NCI-H1694 (cell line): Measurements from ENCODE around the gene DHODH.
"Not testable (repeated sequence)": the region's sequence is repeated elsewhere in the genome, so short reads cannot be mapped to it uniquely, and the experiment has no call there.

Experiments
- DNase-seq: peaks from one replicate; lab custom pipeline; 2025; lab: John Stamatoyannopoulos, UW

DHODH gene

GRCh38 chr16:72008424-72009216, at the start of gene DHODH:
Gene DHODH, plus strand, starts transcription at chr16:72008744. Its CDS starts 21 bp downstream, at chr16:72008765.
- DNase-seq: peak; percentile 93

GRCh38 chr16:71961066-71962039, 47.2 kb upstream of the DHODH start:
- DNase-seq: peak; percentile 71

DNA sequence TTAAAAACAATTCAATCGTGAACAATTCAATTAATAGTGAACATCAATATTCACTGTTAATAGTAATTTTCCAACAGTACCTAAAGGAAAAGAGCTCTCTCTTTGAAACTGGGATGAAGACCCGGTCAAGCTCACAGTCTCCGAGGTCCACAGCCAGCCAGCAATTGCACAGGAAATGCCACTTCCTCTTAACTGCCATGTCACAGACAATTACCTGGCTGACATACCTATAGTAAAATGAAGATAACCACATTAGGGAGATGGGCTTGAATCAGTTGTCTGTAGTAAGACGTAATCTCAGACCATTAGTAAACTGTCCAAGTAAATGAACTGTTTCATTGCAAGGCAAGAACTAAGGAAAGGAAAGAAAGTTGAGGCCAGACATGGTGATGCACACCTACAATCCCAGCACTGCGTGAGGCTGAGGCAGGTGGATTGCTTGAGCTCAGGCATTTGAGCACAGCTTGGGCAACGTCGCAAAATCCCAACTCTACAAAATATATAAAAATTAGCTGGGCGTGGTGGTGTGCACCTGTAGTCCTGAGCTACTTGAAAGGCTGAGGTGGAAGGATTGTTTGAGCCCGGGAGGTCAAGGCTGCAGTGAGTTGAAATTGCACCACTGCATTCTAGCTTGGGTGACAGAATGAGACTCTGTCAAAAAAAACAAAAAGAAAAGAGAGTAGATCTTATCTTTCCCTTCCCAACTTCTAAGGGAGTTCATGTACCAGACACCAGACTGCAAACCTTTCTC, 45.2 kb upstream of the DHODH start:
- no peak for DNase-seq

DNA sequence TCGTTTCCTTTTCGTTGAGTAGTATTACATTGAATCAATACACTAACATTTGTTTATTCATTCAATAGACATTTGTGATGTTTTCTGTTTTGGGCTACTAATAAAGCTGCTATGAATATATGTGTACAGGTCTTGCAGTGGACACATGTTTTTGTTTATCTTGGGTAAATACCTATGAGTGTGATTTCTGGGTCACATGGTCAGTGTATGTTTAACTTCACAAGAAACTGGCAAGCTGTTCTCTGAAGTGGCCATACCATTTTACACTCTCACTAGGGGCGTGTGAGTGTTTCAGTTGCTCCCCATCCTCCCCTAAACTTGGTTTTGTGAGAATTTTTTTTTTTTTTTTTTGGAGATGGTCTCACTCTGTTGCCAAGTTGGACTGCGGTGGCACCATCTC, 43.3 kb upstream of the DHODH start:
- no peak for DNase-seq

DNA sequence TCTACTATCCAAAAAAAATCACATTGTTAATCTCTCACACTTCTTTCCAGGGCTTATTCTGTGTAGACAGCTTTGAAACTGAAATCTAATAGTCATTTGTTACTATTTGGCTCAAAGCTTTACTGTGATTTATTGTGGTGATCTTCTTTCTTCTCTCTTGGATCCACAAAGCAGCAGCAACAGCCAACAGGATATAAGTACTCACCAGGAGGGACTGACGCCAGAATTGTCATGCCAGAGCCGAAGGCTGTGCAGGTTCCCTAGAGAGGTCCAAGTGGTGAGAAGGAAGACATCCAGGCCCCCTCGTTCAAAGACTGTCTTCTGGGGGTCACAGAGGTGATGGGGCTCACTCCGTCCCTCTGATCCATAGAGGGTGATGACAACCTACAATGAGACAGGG, 41.6 kb upstream of the DHODH start:
- no peak for DNase-seq

DNA sequence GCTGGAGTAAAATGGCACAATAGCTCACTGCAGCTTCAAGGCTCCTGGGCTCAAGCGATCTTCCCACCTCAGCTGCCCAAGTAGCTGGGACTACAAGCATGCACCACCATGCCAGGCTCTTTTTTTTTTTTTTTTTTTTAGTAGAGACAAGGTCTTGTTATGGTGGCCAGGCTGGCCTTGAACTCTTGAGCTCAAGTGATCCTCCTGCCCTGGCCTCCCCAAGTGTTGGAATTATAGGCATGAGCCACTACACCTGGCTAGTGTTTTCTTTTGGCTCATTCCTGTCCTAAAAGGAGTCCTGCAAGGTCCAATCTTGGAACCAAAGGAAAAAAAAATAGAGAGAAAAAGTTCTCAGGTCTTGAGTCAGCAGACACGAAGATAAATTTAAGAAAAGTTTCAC, 39.2 kb upstream of the DHODH start:
- no peak for DNase-seq

DNA sequence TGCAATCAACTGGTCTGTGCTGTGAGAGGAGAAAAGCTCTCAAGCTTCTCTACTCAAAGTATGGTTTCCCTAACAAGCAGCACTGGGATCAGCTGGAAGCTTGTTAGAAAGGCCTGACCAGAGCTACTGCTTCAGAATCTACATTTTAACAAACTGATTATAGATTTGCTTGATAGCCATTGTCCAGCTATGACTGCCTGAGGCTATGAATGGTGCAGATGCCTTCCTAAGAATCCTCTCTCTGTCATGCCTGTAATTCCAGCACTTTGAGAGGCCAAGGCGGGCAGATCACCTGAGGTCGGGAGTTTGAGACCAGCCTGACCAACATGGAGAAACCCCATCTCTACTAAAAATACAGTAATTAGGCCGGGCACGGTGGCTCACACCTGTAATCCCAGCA, 37.0 kb upstream of the DHODH start:
- no peak for DNase-seq

DNA sequence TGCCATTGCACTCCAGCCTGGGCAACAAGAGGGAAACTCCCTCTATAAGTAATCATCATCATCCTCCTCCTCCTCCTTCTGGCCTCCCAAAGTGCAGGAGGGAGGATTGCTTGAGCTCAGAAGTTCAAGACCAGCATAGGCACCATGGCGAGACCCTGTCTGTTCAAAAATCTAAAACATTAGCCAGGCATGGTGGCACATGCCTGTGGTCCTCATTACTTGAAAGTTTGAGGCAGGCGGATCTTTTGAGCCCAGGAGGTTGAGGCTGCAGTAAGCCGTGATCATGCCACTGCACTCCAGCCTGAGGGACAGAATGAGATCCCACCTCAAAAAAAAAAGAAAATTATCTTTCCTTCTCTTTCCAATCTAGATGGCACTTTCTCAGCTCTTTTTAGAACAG, 36.2 kb upstream of the DHODH start:
- DNase-seq: no peak

DNA sequence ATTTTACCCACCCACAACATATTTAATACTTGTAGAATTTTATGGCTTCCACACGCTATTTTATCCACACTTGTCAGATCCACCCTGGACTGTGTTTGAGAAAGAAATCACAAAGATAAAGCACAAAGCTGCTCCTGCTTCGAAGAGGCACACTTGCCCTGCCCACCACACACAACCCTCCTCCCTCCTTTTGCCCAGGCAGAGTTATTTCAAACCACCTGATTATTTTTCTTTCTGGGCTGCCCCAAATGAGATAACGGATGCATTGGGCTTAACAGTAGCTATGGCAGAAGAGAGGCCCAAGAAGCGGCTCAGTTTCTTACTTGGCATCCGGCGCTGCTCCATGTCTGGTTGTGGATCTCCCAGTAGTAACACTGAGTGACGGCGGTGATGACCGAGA, 35.5 kb upstream of the DHODH start:
- no peak for DNase-seq

DNA sequence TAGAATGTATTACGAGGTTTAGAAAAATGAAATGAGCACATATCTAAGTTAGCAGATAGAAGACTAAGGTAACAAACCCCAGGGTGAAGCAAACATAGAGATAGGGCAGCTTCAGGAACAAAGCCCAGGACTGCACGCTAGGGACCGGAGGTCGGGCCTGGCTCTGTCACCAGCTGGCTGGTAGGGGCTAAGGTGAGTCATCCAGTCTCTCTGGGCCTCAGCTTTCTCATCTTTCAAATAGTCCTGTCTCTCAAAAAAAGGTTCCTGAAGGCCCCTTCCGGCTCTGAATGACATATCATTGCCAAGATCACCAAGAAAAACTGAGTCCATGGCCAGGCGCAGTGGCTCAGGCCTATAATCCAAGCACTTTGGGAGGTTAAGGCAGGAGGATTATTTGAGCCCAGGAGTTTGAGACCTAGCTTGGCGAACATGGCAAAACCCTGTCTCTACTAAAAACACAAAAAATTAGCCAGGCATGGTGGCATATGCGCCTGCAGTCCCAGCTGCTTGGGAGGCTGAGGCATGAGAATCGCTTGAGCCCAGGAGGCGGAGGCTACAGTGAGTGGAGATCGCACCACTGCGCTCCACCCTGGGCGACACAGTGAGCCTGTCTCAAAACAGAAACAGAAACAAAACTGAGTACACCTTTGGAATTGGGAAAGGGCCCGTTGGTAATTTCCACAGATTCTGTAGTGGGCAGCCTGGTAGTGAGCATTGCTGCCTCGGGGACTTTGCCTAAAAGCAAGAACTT, 34.3 kb upstream of the DHODH start:
- DNase-seq: no peak

DNA sequence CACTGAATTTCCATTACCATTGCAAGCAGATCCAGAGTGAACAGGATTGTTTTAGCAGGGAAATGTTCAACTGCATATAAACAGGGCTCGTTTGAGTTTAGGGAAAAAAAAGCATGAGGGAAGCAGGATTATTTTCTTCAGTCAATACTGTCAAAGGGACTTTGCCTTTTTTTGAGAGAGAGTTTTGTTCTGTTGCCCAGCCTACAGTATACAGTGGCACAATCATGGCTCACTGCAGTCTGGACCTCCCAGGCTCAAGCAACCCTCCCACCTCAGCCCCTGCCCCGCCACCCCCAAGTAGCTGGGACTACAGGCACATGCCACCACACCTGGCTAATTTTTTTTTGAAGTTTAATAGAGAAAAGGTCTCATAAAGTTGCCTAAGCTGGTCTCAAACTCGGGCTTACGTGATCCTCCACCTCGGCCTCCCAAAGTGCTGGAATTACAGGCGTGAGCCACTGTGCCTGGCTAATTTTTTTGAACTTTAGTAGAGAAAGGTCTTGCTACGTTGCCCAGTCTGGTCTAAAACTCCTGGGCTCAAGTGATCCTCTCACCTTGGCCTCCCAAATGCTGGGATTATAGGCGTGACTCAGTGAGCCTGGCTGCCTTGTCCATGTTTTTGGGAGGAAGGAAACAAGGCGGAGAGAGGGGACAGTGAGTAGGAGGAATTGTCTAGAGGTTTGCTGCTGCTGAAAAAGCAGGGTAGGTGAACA, 23.1 kb upstream of the DHODH start:
- DNase-seq: no peak

- no peak for DNase-seq
Measured at GRCh38 chr16:71986131-71986530, 22.4 kb upstream of the DHODH start.

- DNase-seq: no peak
Measured at GRCh38 chr16:71995038-71995437, 13.5 kb upstream of the DHODH start.

DNA sequence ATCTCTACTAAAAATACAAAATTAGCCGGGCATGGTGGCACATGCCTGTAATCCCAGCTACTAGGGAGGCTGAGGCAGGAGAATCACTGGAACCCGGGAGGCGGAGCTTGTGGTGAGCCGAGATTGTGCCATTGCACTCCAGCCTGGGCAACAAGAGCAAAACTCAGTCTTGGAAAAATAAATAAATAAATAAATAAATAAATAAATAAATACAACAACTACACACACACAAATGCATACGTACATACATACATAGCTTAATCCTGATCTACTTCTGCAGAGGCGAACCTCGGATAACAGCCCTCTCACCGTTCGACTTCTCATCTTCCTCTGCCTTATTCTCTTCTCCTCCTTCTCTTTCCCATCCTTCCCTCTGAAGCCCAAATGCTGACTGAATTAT, 11.0 kb upstream of the DHODH start:
- DNase-seq: not testable (repeated sequence)

DNA sequence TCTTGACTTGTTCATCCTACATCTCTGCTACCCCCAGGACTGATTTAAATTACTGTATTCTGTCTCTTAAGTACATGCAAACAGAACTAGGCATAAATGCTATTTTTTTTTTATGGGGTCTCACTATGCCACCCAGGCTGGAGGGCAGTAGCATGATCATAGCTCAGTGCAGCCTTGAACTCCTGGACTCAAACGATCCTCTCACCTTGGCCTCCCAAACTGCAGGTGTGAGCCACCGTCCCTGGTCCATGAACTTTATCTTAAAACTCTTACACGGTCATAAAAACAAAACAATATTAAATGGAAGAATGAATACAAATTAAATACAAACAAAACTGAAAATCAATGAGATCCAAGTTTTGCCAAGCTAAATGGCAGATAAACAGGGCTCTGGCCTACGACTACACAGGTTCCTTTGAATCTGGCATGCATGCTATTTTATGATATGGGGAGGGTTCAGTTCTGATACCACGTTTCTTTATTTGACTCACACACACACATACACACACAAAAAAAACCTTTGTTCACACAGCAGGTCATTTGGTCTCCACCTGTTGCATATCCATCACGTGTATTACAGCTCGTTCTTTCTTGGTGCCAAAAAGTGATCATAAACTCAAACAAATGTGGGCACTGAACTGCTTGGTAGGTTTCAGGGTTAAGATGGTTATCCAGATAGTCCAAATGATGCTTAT, 7.2 kb upstream of the DHODH start:
- no peak for DNase-seq

- no peak for DNase-seq
Measured at GRCh38 chr16:72002619-72003018, 5.9 kb upstream of the DHODH start.

DNA sequence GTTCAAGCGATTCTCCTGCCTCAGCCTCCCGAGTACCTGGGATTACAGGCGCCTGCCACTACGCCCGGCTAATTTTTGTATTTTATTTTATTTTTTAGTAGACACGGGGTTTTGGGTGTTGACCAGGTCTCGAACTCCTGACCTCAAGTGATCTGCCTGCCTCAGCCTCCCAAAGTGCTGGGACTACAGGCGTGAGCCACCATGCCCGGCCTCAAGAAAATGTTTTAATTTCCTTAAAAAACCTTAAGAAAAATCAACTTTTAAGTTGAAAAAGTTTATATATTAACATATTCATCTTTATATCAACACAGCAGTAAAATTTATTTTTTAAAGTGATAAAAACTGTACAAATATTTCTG, 500 bp upstream of the DHODH start:
- not testable (repeated sequence) for DNase-seq

- DNase-seq: no peak
Measured at GRCh38 chr16:72009779-72010178, 1.2 kb downstream of the DHODH start.

- no peak for DNase-seq
Measured at GRCh38 chr16:72012607-72013006, 4.1 kb downstream of the DHODH start.

GRCh38 chr16:72013389-72013788, 4.8 kb downstream of the DHODH start:
- no peak for DNase-seq
